GM19328 (cell line): ENCODE results near the gene CERT1.

Experiments used
- ATAC-seq: cut with Tn5 transposase; IDR thresholded peaks from one replicate; pipeline ENCODE4 v1.9.1; 2021; ENCODE audit warnings: mild to moderate bottlenecking, moderate library complexity; ENCODE audit not compliant: unreplicated experiment

The CERT1 gene

DNA sequence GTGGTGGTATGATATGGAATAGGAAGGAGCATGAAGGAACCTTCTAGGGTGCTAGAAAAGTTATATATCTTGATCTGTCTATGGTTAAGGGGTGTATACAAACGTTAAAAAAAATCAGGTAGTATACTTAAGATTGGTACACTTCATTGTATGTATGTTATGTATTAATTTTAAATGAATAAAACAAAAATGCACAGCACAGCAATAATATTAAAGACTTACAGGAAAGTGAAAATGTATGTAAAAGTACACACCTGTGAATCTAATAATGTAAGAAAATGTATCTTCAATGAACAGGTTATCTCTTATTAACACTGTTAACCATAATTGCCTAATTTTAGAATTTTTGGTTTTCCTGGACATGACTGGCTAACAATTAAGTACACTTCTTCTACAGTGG is 97.2 kb downstream of the CERT1 start:
- no peak for ATAC-seq

GRCh38 chr5:75412111-75412990 is 99.1 kb downstream of the CERT1 start:
- no peak for ATAC-seq

- ATAC-seq, result no peak
These were observed 106.1 kb downstream of the CERT1 start for GRCh38 chr5:75405296-75405695.

DNA sequence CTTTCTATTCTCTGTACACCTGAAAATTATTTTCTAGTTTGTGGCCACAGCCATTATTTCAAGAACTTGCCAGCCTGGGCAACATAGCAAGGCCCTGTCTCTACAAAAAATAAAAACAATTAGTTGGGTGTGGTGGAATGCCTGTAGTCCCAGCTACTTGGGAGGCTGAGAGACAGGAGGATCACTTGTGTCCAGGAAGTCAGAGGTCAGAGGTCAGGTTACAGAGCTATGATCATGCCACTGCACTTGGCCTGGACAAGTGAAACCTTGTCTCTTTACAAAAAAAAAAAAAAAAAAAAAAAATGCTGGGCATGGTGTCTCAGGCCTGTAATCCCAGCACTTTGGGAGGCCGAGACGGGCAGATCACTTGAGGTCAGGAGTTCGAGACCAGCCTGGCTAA is 116.2 kb downstream of the CERT1 start:
- ATAC-seq, result no peak

DNA sequence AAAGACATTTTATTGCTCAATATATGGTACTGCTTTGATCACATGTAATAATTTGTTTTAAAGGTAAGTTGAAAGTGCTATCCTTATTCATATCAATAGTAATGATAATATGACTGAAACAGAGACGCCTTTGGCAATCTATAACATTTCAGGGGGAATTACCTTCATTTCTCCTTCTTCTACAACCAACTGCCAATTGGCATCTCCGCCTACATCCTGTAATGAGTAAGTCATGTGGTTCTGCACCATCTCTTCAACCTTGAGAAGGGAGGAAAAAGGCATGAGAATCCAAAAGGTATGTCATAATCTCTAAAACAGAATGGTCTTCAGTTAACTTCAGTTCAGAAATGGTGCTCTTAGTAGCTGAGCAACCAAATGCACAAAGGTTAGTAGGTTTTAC is 122.0 kb downstream of the CERT1 start:
- ATAC-seq, result no peak

- no peak for ATAC-seq
These were observed 123.6 kb downstream of the CERT1 start for GRCh38 chr5:75387806-75388205.

DNA sequence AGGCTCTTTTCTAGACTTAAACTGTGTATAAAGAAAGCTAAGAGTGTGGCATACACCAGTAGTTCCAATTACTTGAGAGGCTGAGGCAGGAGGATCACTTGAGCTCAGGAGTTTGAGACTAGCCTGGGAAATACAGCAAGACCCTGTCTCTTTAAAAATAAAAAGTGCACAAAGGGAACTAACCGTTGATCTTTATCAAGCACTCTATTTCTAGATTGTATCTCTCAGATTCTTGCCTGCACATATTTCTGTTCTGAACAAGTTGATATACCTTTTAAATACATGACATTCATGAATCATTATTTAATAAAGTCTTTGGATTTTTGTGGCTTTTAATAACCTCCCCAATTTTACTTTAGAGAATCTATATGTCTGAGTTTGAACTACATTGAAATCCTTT is 127.2 kb downstream of the CERT1 start:
- no peak for ATAC-seq

DNA sequence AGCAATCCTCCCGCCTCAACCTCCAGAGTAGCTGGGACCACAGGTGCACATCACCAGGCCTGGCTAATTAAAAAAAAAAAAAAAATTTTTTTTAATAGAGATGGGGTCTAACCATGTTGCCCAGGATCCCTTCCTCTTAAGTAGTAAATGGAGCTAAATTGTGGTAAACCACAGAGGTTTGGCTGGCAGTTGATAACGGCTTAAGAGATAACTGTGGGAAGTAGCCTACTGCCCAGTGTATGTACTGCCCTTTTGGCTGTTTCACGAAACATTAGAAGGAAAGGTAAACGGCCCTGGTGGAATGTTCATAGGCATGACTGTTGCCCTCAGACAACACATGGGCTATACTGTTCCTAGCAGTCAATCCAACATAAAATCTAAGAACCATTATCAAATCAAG is 130.0 kb downstream of the CERT1 start:
- ATAC-seq, result no peak

DNA sequence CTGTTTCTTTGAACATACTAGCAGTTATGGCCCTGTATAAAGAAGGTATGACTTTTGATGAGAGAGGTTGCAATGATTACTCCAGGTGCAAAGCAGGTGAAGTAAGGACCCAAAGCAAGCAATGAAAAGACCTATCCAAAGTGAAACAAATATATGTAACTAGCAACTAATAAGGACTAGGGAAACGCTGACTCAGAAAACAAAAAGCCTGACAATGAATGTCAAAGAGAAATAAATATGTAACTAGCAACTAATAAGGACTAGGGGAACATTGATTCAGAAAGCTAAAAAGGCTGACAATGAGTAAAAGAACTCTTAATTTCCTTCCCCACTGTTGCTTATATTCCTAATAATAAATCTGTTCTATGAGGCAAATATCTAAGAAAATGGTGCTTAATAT is 131.3 kb downstream of the CERT1 start:
- ATAC-seq, result no peak

- no peak for ATAC-seq
These were observed 136.0 kb downstream of the CERT1 start for GRCh38 chr5:75375414-75375813.

DNA sequence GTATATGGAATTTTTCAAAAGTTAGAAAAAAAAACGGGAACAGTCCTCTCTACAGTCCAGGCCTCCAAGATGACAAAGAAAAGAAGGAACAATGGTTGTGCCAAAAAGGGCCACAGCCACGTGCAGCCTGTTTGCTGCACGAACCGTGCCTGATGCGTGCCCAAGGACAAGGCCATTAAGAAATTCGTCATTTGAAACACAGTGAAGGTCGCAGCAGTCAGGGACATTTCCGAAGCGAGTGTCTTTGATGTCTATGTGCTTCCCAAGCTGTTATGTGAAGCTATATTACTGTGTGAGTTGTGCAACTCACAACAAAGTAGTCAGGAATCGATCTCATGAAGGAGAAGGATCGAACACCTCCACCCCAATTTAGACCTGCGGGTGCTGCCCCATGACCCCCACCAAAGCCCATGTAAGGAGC is 137.0 kb downstream of the CERT1 start:
- no peak for ATAC-seq

DNA sequence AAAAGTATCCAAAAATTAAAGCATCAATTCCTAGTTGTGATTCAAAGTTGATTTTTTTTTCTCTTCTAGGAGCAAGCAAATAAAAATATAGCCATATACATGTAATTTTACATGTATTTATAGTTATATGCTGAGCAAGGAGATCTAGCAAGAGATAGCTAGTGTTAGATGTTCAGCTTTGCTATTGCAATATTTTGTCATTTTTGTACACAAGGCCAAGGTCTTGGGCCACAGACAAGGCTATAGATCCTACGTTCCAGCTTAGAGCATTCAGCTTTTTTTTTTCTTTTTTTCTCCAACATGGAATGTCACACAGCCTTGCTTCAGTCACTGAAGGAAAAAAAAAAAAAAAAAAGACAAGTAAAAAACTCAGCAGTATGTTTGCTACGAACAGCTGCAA is 137.6 kb downstream of the CERT1 start:
- no peak for ATAC-seq

GRCh38 chr5:75368391-75368790 is 143.0 kb downstream of the CERT1 start:
- ATAC-seq, result no peak

- no peak for ATAC-seq
These were observed 144.0 kb downstream of the CERT1 start for GRCh38 chr5:75367401-75367800.

- peak; percentile 48 for ATAC-seq
These were observed 144.6 kb downstream of the CERT1 start for GRCh38 chr5:75366787-75367186.

DNA sequence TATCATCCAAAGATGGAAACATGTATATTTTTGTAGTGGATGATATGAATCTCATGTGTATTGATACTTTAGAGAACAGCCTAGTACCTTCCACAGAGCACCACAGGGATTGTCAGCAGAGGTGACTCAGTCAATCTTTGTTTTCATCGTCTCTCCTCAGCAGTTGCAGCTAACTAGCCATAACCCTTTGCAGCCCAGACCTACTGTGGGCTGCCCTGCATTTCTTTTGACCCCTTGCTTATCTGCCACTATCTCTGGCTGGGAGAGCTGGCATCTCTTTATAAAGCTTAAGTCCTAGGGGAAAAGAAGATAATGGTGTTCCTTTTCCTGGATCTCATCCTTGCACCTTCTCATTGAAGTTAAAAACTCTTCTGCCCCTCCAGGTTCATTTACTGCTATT is 145.7 kb downstream of the CERT1 start:
- ATAC-seq, result no peak

- ATAC-seq, result no peak
These were observed 146.7 kb downstream of the CERT1 start for GRCh38 chr5:75364571-75365280.

- ATAC-seq, result no peak
These were observed 147.5 kb downstream of the CERT1 start for GRCh38 chr5:75363726-75364495.

DNA sequence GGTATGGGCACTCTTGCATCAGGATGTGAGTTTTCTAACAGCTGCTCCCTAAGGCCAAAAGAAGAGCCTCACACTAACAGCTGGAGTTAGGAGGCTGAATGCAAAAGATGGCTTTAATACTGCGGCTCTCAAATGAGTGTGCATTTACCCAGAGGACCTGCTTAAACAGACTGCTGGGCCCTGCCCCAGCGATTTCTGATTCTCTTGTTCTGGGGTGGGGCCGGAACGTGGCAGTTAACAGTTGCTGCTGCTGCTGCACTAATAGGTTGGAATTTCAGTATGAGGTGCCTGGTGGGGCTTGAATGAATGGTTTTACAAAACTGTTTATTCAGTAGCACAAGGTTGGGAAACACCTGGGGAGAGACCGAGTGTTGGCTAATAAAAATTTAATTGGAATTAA is 148.3 kb downstream of the CERT1 start:
- ATAC-seq, result no peak

GRCh38 chr5:75362474-75362975 is 148.9 kb downstream of the CERT1 start:
- no peak for ATAC-seq

- ATAC-seq, result no peak
These were observed 150.1 kb downstream of the CERT1 start for GRCh38 chr5:75361310-75361709.
